A549 (cell line): Measurements from ENCODE around the gene SLC16A9. TPM values are rescaled to one million over a fixed set of nuclear protein-coding genes. Genes with fewer than 3 reads are reported as not detected.

Experiments used
- ATAC-seq, 2 experiments: fragments of 200-7000 bp in 1 of 2; fragments of >200 bp in 1 of 2; cut with Nextera tagmentation in 1 of 2; cut with Tn5 transposase in 1 of 2; 3 replicates each; pipeline versions ENCODE4 v1.8.0 to v1.9.1; 2018 to 2020; ENCODE audit warnings: mild to moderate bottlenecking in 1 of 2, moderate library complexity in 1 of 2
- CTCF ChIA-PET: fragments of 300-600 bp; sonication (Branson Sonifier 250); formaldehyde crosslinking; extraction: SDS; loops from one replicate; lab custom pipeline; 2021; ENCODE audit warnings: antibody characterized with exemption, inconsistent platforms; lab: Yijun Ruan, JAX
- POLR2A ChIA-PET: fragments of 350-600 bp; formaldehyde crosslinking; extraction: SDS; loops from one replicate; lab custom pipeline; 2021; ENCODE audit warnings: antibody characterized with exemption, inconsistent platforms; lab: Yijun Ruan, JAX
- DNase-seq, 2 experiments: peaks; one replicate each; pipeline versions ENCODE4 v3.0.0 to v3.0.0-alpha.2; 2011 to 2016; ENCODE audit warnings: low read depth in 1 of 2, low spot score in 1 of 2
- FAIRE-seq: peaks from 2 replicates; lab custom pipeline; 2011; peaks lifted over from hg19 to GRCh38; lab: Jason Lieb, UNC
- H3K27ac ChIP-seq, 2 experiments: fragments of >200 bp; sonication (Bioruptor Twin); formaldehyde crosslinking; 3 replicates each; pipeline ENCODE4 v1.5.1; 2016 to 2017
- H3K4me1 ChIP-seq: fragments of >200 bp; sonication (Bioruptor Twin); formaldehyde crosslinking; 3 replicates; pipeline ENCODE4 v1.6.1; 2016
- H3K4me2 ChIP-seq: fragments of >200 bp; sonication (Bioruptor Twin); formaldehyde crosslinking; 3 replicates; pipeline ENCODE4 v1.6.1; 2016
- H3K4me3 ChIP-seq: fragments of >200 bp; sonication (Bioruptor Twin); formaldehyde crosslinking; 3 replicates; pipeline ENCODE4 v1.5.1; 2016
- H3K9me3 ChIP-seq: fragments of >200 bp; sonication (Bioruptor Twin); formaldehyde crosslinking; 3 replicates; pipeline ENCODE4 v1.6.1; 2016
- EHF ChIP-seq: fragments of 250-450 bp; sonication (Bioruptor Pico); IDR thresholded peaks from 2 replicates; pipeline ENCODE4 v1.5.0; 2020; ENCODE audit warnings: mild to moderate bottlenecking
- EP300 ChIP-seq, 2 experiments: fragments of >200 bp; sonication (Bioruptor Twin); formaldehyde crosslinking; IDR thresholded peaks; 2 replicates in 1 of 2; 3 replicates in 1 of 2; pipeline ENCODE4 v1.6.1; 2016 to 2017
- FOSB ChIP-seq: fragments of 250-450 bp; sonication (Bioruptor Pico); IDR thresholded peaks from 2 replicates; pipeline ENCODE4 v1.5.0; 2020; ENCODE audit warnings: mild to moderate bottlenecking, moderate library complexity
- HOXA7 ChIP-seq: fragments of 250-450 bp; sonication (Bioruptor Pico); IDR thresholded peaks from 2 replicates; pipeline ENCODE4 v1.5.0; 2020; ENCODE audit warnings: mild to moderate bottlenecking, moderate library complexity
- HOXB13 ChIP-seq: fragments of 250-450 bp; sonication (Bioruptor Pico); IDR thresholded peaks from 2 replicates; pipeline ENCODE4 v1.5.0; 2020; ENCODE audit warnings: low read depth, mild to moderate bottlenecking, moderate library complexity
- KDM5A ChIP-seq: fragments of 200-600 bp; sonication (generic); IDR thresholded peaks from 2 replicates; pipeline ENCODE4 v1.6.1; 2016; ENCODE audit warnings: antibody characterized with exemption, mild to moderate bottlenecking
- MYC ChIP-seq: IDR thresholded peaks from 2 replicates; pipeline ENCODE4 v1.6.1; 2012; ENCODE audit warnings: mild to moderate bottlenecking, inconsistent platforms, low read length, improper control_type of control experiment, borderline replicate concordance
- NR3C1 ChIP-seq: fragments of >200 bp; sonication (Bioruptor Twin); formaldehyde crosslinking; IDR thresholded peaks from 3 replicates; pipeline ENCODE4 v1.6.1; 2017
- PHF8 ChIP-seq: fragments of 200-600 bp; sonication (generic); IDR thresholded peaks from 2 replicates; pipeline ENCODE4 v1.6.1; 2016; ENCODE audit warnings: low read depth, mild to moderate bottlenecking, antibody characterized with exemption, moderate library complexity, borderline replicate concordance
- SMC3 ChIP-seq: fragments of >200 bp; sonication (Bioruptor Twin); formaldehyde crosslinking; IDR thresholded peaks from 3 replicates; pipeline ENCODE4 v1.6.1; 2018; ENCODE audit warnings: inconsistent platforms
- SREBF2 ChIP-seq: fragments of 450-650 bp; IDR thresholded peaks from 2 replicates; pipeline ENCODE4 v1.6.1; 2014; ENCODE audit warnings: mild to moderate bottlenecking, moderate library complexity
- ZNF302 ChIP-seq: fragments of 250-450 bp; sonication (Bioruptor Pico); IDR thresholded peaks from 2 replicates; pipeline ENCODE4 v1.9.0; 2021; ENCODE audit warnings: inconsistent platforms, mild to moderate bottlenecking, moderate library complexity
- ZSCAN20 ChIP-seq: fragments of 250-450 bp; sonication (Bioruptor Pico); IDR thresholded peaks from 2 replicates; pipeline ENCODE4 v1.8.0; 2022; ENCODE audit warnings: mild to moderate bottlenecking, moderate library complexity
- WGBS: methylation state at CpG from one replicate; pipeline ENCODE4 v1.1.6; 2017; ENCODE audit errors: missing lambda C conversion rate; 5-methylcytosine and 5-hydroxymethylcytosine counted together
- polyA plus RNA-seq, 4 experiments: library from polyadenylated mRNA; depleted of rRNA in 3 of 4; stranded (reverse); fragments of >200 nt; fragmentation: RNase III in 1 of 4; extraction: RNeasy Plus Mini Kit Qiagen cat#74134 plus additional on column Dnase treatment in 1 of 4; gene quantifications; 2 replicates in 3 of 4; 3 replicates in 1 of 4; pipeline ENCODE4 v1.2.3, GENCODE V29; 2011 to 2017
- TF ChIP-seq, protein P1 (sequence below): fragments of >200 bp; sonication (Bioruptor Twin); formaldehyde crosslinking; IDR thresholded peaks from 3 replicates; pipeline ENCODE4 v1.5.1; 2016
- TF ChIP-seq, protein P2 (sequence below): fragments of 200-600 bp; sonication (generic); IDR thresholded peaks from 2 replicates; pipeline ENCODE4 v1.6.1; 2016; ENCODE audit warnings: antibody characterized with exemption, mild to moderate bottlenecking, moderate library complexity
- TF ChIP-seq, protein P3 (sequence below): fragments of 250-450 bp; sonication (Bioruptor Pico); IDR thresholded peaks from 2 replicates; pipeline ENCODE4 v1.5.0; 2020; ENCODE audit warnings: low read depth, mild to moderate bottlenecking, moderate library complexity
- TF ChIP-seq, protein P4 (sequence below): fragments of >200 bp; sonication (Bioruptor Twin); formaldehyde crosslinking; IDR thresholded peaks from 3 replicates; pipeline ENCODE4 v1.6.1; 2016

The SLC16A9 gene
- polyA plus RNA-seq, 2 of the 4 experiments (the other 2 are of a cell fraction), result 0.04 to 0.49 TPM

DNA sequence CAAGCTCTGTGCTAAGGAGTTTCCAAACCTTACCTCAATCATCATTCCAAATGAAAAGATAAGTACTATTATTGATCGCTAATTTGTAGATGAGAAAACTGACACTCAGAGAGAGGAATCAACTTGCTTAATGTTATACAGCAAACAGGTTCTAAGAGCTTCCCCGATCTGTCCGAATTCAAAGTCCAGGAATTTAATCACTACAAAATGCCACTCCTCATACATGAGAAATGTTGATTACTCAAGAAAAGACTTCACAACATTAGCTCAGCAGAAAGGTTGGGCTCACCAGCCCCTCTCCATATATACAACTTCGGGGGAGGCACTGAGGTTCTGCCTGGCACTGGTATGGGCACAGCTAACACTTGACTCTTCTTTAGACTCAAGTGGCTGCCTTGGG is 80.7 kb downstream of the SLC16A9 start (continued):
- TF ChIP-seq HOXA7 (CRISPR knock-in tag) (no peak), MYC (no peak), SREBF2 (no peak), PHF8 (no peak), SMC3 (no peak)
- TF ChIP-seq, protein P1, sequence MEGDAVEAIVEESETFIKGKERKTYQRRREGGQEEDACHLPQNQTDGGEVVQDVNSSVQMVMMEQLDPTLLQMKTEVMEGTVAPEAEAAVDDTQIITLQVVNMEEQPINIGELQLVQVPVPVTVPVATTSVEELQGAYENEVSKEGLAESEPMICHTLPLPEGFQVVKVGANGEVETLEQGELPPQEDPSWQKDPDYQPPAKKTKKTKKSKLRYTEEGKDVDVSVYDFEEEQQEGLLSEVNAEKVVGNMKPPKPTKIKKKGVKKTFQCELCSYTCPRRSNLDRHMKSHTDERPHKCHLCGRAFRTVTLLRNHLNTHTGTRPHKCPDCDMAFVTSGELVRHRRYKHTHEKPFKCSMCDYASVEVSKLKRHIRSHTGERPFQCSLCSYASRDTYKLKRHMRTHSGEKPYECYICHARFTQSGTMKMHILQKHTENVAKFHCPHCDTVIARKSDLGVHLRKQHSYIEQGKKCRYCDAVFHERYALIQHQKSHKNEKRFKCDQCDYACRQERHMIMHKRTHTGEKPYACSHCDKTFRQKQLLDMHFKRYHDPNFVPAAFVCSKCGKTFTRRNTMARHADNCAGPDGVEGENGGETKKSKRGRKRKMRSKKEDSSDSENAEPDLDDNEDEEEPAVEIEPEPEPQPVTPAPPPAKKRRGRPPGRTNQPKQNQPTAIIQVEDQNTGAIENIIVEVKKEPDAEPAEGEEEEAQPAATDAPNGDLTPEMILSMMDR, result no peak
- TF ChIP-seq, all 56 proteins: peak for 0

DNA sequence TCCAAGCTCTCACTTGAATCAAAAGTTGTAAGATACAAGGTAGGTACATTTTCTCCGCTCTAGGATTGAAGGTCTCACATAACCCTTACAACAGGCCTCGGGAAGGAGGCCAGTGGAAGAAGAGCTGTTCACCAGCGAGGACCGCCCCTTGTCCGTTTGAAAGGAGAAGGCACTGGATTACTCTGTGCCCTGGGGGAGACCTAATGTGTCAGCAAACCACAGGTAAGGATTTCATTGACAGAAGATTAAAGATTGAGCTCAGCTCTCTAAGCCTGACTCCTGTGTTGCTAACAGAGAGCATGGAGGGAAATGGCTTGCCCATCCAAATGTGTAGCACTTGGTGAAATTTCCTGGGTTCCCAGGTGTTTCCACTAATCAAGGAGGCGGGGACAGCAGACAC is 81.2 kb downstream of the SLC16A9 start:
- WGBS, result 51% methylated on average over 6 of the region's 6 CpGs
- Histone ChIP-seq H3K4me1 (no peaks in the 10 kb centered on the region), H3K9me3 (no peaks in the 10 kb centered on the region), H3K4me2 (no peak overlapping the region), H3K27ac (no peak overlapping the region), H3K4me3 (no peak overlapping the region)
- FAIRE-seq (no peak), ATAC-seq (no peak), DNase-seq (no peak)
- no peak for TF ChIP-seq EP300 (IDR thresholded peaks at IDR 0.05)
- TF ChIP-seq, protein P2, sequence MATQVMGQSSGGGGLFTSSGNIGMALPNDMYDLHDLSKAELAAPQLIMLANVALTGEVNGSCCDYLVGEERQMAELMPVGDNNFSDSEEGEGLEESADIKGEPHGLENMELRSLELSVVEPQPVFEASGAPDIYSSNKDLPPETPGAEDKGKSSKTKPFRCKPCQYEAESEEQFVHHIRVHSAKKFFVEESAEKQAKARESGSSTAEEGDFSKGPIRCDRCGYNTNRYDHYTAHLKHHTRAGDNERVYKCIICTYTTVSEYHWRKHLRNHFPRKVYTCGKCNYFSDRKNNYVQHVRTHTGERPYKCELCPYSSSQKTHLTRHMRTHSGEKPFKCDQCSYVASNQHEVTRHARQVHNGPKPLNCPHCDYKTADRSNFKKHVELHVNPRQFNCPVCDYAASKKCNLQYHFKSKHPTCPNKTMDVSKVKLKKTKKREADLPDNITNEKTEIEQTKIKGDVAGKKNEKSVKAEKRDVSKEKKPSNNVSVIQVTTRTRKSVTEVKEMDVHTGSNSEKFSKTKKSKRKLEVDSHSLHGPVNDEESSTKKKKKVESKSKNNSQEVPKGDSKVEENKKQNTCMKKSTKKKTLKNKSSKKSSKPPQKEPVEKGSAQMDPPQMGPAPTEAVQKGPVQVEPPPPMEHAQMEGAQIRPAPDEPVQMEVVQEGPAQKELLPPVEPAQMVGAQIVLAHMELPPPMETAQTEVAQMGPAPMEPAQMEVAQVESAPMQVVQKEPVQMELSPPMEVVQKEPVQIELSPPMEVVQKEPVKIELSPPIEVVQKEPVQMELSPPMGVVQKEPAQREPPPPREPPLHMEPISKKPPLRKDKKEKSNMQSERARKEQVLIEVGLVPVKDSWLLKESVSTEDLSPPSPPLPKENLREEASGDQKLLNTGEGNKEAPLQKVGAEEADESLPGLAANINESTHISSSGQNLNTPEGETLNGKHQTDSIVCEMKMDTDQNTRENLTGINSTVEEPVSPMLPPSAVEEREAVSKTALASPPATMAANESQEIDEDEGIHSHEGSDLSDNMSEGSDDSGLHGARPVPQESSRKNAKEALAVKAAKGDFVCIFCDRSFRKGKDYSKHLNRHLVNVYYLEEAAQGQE, result no peak
- ChIA-PET POLR2A (interaction anchor here (1.2 kb wide), 1 partner anchor 278 kb away, joined by 3 read pairs; the partner anchor contains the start of gene CCDC6), CTCF (interaction anchor here (0.6 to 4.4 kb wide), 8 partner anchors 10 to 676 kb away, joined by 3 to 26 read pairs (median 4); no protein-coding TSS in a partner anchor)

DNA sequence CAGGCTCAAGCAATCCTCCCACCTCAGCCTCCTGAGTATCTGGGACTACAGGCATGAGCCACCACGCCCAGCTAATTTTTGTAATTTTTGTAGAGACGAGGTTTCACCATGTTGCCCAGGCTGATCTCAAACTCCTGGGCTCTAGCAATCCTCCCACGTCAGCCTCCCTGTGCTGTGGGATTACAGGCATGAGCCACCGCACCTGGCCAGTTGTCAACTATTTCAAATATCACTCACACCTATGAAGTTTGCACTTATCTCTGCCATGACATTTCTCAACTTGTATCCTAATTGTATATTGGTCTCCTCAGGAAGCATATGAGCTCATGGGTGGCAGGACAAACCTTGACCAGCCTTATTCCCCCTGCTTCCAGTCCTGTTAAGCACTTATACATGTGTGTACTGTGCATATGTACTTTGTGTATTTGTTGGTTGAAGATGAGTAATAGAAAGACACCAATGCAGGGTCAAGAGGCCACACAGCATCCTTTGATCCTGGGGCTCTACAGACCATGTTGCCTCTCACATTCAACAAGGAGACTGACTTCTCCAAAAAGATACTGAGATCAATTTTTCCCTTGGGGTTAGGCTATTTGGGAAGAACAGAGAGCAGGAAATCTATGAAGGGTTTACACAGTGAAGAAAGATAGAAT is 82.2 kb downstream of the SLC16A9 start:
- FAIRE-seq, result no peak
- ATAC-seq, result no peak
- POLR2A ChIA-PET, result no interaction called here
- H3K9me3 ChIP-seq, result no peaks in the 10 kb centered on the region
- CTCF ChIA-PET, result interaction anchor here (1.2 to 4.4 kb wide), 6 partner anchors 9 to 421 kb away, joined by 4 to 30 read pairs (median 7); no protein-coding TSS in a partner anchor
- no peak overlapping the region for H3K4me2 ChIP-seq
- no peak overlapping the region for H3K4me3 ChIP-seq
- no peak overlapping the region for H3K27ac ChIP-seq
- WGBS, result 39% methylated on average over 4 of the region's 4 CpGs
- no peak for TF ChIP-seq EP300 (IDR thresholded peaks at IDR 0.05)
- no peak for TF ChIP-seq FOSB
- TF ChIP-seq MYC, result no peak
- no peak for TF ChIP-seq NR3C1
- TF ChIP-seq, protein P3, sequence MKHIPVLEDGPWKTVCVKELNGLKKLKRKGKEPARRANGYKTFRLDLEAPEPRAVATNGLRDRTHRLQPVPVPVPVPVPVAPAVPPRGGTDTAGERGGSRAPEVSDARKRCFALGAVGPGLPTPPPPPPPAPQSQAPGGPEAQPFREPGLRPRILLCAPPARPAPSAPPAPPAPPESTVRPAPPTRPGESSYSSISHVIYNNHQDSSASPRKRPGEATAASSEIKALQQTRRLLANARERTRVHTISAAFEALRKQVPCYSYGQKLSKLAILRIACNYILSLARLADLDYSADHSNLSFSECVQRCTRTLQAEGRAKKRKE (CRISPR knock-in tag), result no peak
- no peak for TF ChIP-seq ZSCAN20 (CRISPR knock-in tag)
- TF ChIP-seq EHF (CRISPR knock-in tag), result no peak
- TF ChIP-seq, protein P4, sequence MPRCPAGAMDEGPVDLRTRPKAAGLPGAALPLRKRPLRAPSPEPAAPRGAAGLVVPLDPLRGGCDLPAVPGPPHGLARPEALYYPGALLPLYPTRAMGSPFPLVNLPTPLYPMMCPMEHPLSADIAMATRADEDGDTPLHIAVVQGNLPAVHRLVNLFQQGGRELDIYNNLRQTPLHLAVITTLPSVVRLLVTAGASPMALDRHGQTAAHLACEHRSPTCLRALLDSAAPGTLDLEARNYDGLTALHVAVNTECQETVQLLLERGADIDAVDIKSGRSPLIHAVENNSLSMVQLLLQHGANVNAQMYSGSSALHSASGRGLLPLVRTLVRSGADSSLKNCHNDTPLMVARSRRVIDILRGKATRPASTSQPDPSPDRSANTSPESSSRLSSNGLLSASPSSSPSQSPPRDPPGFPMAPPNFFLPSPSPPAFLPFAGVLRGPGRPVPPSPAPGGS, result no peak
- TF ChIP-seq KDM5A, result no peak
- TF ChIP-seq ZNF302 (CRISPR knock-in tag), result no peak
- no peak for TF ChIP-seq HOXB13
- DNase-seq, result no peak
- no peaks in the 10 kb centered on the region for H3K4me1 ChIP-seq
